Adrenal gland (tissue), 12 donors: ENCODE measurements around the gene SPRR5. TPM values are rescaled to one million over a fixed set of nuclear protein-coding genes. Genes with fewer than 3 reads are reported as not detected.

Experiments used
- DNase-seq, 7 donors: peaks; one replicate each; pipeline ENCODE4 v3.0.0-alpha.2; 2019 to 2020
- H3K27ac ChIP-seq, 5 donors: fragments of 200-600 bp; sonication (generic) in 4 of 5; 1 replicate in 3 of 5; 2 replicates in 2 of 5; pipeline versions ENCODE4 v1.5.1 to v1.8.0; 2016 to 2020; ENCODE audit warnings: mild to moderate bottlenecking in 1 of 5
- H3K27me3 ChIP-seq: fragments of 200-600 bp; 2 replicates; pipeline ENCODE4 v1.8.0; 2021
- H3K36me3 ChIP-seq, 2 donors: fragments of 200-600 bp; replicated peaks in 1 of 2; 1 replicate in 1 of 2; 2 replicates in 1 of 2; pipeline versions ENCODE4 v1.5.1 to v1.8.0; 2018 to 2022
- H3K4me1 ChIP-seq, 2 donors: fragments of 200-600 bp; replicated peaks in 1 of 2; 1 replicate in 1 of 2; 2 replicates in 1 of 2; pipeline versions ENCODE4 v1.5.1 to v1.8.0; 2018 to 2021
- H3K4me3 ChIP-seq, 4 donors: fragments of 200-600 bp; sonication (generic) in 3 of 4; one replicate each; pipeline ENCODE4 v1.5.1; 2016 to 2018
- H3K9me3 ChIP-seq, 3 donors: fragments of 200-600 bp; sonication (generic) in 1 of 3; replicated peaks in 1 of 3; 1 replicate in 2 of 3; 2 replicates in 1 of 3; pipeline versions ENCODE4 v1.5.1 to v1.8.0; 2016 to 2021
- POLR2A ChIP-seq, 2 donors: fragments of 450-650 bp; IDR thresholded peaks; one replicate each; pipeline ENCODE4 v1.6.1; 2017; ENCODE audit warnings: antibody characterized with exemption in 2 of 2, mild to moderate bottlenecking in 2 of 2, moderate library complexity in 1 of 2
- WGBS, 4 donors: extraction: QIAGEN DNeasy Blood & Tissue Kit in 2 of 4; methylation state at CpG; one replicate each; pipeline versions ENCODE4 v1.1.5 to v1.1.7; 2013 to 2017; 5-methylcytosine and 5-hydroxymethylcytosine counted together
- intact Hi-C, 2 donors: fragments of 100-400 bp; cut with DNase I; formaldehyde crosslinking; loops; one replicate each; pipeline versions ENCODE4 v1.14.1 to v1.15.0; 2022 to 2023
- polyA plus RNA-seq, 3 donors: library from polyadenylated mRNA; stranded (reverse); fragments of 200-250 nt in 2 of 3; fragments of 350-450 nt in 1 of 3; fragmentation: Illumina TruSeq in 1 of 3; extraction: RNeasy Lipid Tissue Mini Kit (QIAGEN cat#74804) in 1 of 3; gene quantifications; one replicate each; pipeline ENCODE4 v1.2.3, GENCODE V29; 2013 to 2014
- total RNA-seq, 9 donors: library from RNA; depleted of rRNA in 4 of 9; stranded (reverse); fragments of >200 nt in 4 of 9; fragments of 120-200 nt in 1 of 9; fragmentation: NEBNext Ultra II Directional in 1 of 9; extraction: Animal tissue kit (Norgen Biotek cat#: 25700) in 1 of 9; gene quantifications; one replicate each; pipeline versions ENCODE4 v1.1.0 to v1.2.4, GENCODE V29; 2013 to 2023
- TF ChIP-seq, protein P1 (sequence below), 6 experiments: fragments of 450-650 bp in 4 of 6; fragments of 200-600 bp in 2 of 6; sonication (generic) in 1 of 6; IDR thresholded peaks; 1 replicate in 5 of 6; 2 replicates in 1 of 6; pipeline versions ENCODE4 v1.5.1 to v1.8.0; 2016 to 2021; ENCODE audit warnings: antibody characterized with exemption in 6 of 6, mild to moderate bottlenecking in 2 of 6, moderate library complexity in 1 of 6
- donor health status: healthy with polysubstance abuse.
- donor health status: Bipolar disorder and iron deficiency.
- donor health status: DM: yes; HTN: yes; CAD: no.
- donor health status: DM: no; HTN: no; CAD: no.
- donor health status: DM: no; HTN: no; CAD: no.
- donor health status: DM: yes; HTN: yes; CAD: no.

SPRR5 gene
- total and polyA plus RNA-seq, 12 donors, result not detected

GRCh38 chr1:152919071-152919470 is 27.9 kb upstream of the SPRR5 start:
- Histone ChIP-seq H3K4me3 (no peak overlapping the region), H3K9me3 (no peaks in the 10 kb centered on the region), H3K36me3 (no peaks in the 10 kb centered on the region), H3K27ac (no peak overlapping the region), H3K27me3 (no peaks in the 10 kb centered on the region), H3K4me1 (no peaks in the 10 kb centered on the region)
- no peak for DNase-seq
- intact Hi-C loops, result loop anchor here in 1 of 2 donors (5.0 kb wide), 1 partner anchor 303 kb away; no protein-coding TSS in a partner anchor
- no peak for TF ChIP-seq POLR2A (IDR thresholded peaks at IDR 0.05)
- TF ChIP-seq, protein P1, sequence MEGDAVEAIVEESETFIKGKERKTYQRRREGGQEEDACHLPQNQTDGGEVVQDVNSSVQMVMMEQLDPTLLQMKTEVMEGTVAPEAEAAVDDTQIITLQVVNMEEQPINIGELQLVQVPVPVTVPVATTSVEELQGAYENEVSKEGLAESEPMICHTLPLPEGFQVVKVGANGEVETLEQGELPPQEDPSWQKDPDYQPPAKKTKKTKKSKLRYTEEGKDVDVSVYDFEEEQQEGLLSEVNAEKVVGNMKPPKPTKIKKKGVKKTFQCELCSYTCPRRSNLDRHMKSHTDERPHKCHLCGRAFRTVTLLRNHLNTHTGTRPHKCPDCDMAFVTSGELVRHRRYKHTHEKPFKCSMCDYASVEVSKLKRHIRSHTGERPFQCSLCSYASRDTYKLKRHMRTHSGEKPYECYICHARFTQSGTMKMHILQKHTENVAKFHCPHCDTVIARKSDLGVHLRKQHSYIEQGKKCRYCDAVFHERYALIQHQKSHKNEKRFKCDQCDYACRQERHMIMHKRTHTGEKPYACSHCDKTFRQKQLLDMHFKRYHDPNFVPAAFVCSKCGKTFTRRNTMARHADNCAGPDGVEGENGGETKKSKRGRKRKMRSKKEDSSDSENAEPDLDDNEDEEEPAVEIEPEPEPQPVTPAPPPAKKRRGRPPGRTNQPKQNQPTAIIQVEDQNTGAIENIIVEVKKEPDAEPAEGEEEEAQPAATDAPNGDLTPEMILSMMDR (IDR thresholded peaks at IDR 0.05), result no peak

DNA sequence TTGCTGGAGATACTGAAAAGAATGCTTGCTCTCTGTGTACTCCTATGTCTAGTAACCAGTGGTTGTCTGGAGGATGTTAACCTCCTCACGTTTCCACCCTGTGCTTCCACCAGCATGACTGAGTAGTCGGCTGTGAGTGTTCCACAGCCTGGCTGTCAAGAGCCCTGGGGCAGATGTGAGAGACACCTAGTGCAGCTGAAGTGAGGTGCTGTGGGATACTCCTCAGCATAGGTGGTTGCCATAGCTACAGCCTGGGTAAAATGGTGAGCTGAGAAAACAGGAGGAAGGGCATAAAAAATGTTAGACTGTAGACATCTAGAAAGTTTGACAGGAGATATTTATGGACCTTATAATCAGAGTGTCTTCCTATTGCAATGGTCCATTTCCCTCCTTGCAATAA is 22.8 kb upstream of the SPRR5 start:
- Histone ChIP-seq H3K27me3 (no peaks in the 10 kb centered on the region), H3K4me3 (no peak overlapping the region), H3K4me1 (no peaks in the 10 kb centered on the region), H3K36me3 (no peaks in the 10 kb centered on the region), H3K9me3 (no peaks in the 10 kb centered on the region), H3K27ac (no peak overlapping the region)
- intact Hi-C loops, result no loop called here
- TF ChIP-seq, protein P1 (IDR thresholded peaks at IDR 0.05), result no peak
- TF ChIP-seq POLR2A (IDR thresholded peaks at IDR 0.05), result no peak
- WGBS, 4 donors, result 36 to 61% (median 51%) methylated on average over 2 of the region's 2 CpGs; no CpG with 5 or more reads in 1 of the 4 donors
- no peak for DNase-seq

DNA sequence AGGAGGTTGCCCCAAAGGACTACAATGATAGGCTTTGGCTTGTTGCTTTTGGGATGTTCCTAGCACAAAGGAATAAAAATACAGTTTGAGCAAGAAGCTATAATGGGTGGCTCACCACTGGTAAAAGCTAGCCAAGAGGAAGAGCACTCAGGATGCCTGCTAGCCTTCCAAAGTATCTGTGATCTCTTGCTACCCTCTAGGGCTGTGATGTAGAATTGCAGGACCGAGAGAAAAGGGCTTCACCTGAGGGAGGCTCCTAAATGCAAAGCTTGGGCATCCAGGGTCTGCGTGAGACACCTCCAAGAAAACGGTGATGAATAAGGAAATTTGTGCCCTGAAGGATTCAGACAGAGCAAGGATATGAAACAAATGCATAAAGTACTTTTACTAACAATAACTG is 20.9 kb upstream of the SPRR5 start:
- WGBS, 4 donors, result 70 to 83% (median 82%) methylated on average over 3 of the region's 3 CpGs
- no peaks in the 10 kb centered on the region for H3K9me3 ChIP-seq
- H3K36me3 ChIP-seq, result no peaks in the 10 kb centered on the region
- TF ChIP-seq POLR2A (IDR thresholded peaks at IDR 0.05), result no peak
- TF ChIP-seq, protein P1 (IDR thresholded peaks at IDR 0.05), result no peak
- no peak overlapping the region for H3K27ac ChIP-seq
- no peak for DNase-seq
- H3K4me3 ChIP-seq, result no peak overlapping the region
- no peaks in the 10 kb centered on the region for H3K4me1 ChIP-seq
- no peaks in the 10 kb centered on the region for H3K27me3 ChIP-seq
- intact Hi-C loops, result no loop called here

DNA sequence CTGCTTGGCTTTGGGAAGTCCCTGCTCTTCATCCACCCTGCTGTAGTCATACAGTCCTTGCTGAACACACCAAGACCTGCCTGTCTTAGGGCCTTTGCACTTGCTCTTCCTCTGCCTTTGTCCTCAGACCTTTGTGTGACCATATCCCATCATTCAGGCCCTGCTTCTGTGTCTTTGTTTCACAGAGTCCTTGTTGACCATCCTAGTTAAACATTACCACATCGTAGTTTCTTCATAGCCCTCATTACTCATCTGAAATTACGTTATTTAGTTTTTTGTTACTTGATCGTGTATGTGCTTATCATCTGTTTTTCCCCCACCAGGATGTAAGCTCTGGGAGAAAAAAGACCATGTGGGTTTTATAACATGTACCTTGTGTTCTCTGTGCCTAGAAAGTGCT is 18.3 kb upstream of the SPRR5 start:
- H3K4me1 ChIP-seq, result no peaks in the 10 kb centered on the region
- WGBS, 4 donors, result 84 to 86% (median 85%) methylated on average over 3 of the region's 3 CpGs
- no peaks in the 10 kb centered on the region for H3K36me3 ChIP-seq

More for the DNA sequence above, 18.3 kb upstream of the SPRR5 start:
- intact Hi-C loops, result no loop called here
- H3K9me3 ChIP-seq, result no peaks in the 10 kb centered on the region
- no peak overlapping the region for H3K4me3 ChIP-seq
- TF ChIP-seq POLR2A (IDR thresholded peaks at IDR 0.05), result no peak
- TF ChIP-seq, protein P1 (IDR thresholded peaks at IDR 0.05), result no peak
- no peak overlapping the region for H3K27ac ChIP-seq
- H3K27me3 ChIP-seq, result no peaks in the 10 kb centered on the region
- DNase-seq, result no peak
